ENCODE data around the gene RAB4A.

RAB4A gene

DNA sequence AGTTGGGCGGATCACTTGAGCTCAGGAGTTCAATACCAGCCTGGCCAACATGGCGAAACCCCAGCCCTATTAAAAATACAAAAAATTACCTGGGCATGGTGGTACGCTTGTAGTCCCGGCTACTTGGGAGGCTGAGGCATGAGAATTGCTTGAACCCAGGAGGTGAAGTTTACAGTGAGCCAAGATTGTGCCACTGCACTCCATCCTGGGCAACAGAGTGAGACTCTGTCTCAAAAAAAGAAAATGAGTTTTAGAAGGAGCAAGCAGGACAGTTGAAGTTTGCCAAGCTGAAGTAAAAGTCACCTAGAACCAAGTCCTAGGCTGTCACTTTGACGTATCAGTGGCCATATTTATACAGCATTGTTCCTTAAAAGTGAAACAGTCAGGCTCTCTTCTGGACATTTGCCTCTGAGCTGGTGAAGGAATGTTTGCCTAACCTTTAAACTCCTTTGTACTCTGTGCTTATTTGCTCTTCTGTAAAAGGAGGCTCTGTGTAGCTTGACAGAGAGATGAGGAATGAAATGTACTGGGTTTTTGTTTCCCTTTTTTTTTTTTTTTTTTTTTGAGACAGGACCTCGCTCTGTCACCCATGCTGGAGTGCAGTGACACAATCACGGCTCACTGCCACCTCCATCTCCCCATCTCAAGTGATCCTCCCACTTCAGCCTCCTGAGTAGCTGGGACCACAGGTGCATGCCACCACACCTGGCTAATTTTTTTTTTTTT, 2.8 kb downstream of the RAB4A start:
- DNase-seq (ENCODE audit: extremely low spot score): no peak
- ChIA-PET CTCF (interaction anchor here (0.7 to 2.0 kb wide), 2 partner anchors 15 to 25 kb away, joined by 3 to 6 read pairs; no protein-coding TSS in a partner anchor), POLR2A (no interaction called here)
- TF ChIP-seq, protein P1, sequence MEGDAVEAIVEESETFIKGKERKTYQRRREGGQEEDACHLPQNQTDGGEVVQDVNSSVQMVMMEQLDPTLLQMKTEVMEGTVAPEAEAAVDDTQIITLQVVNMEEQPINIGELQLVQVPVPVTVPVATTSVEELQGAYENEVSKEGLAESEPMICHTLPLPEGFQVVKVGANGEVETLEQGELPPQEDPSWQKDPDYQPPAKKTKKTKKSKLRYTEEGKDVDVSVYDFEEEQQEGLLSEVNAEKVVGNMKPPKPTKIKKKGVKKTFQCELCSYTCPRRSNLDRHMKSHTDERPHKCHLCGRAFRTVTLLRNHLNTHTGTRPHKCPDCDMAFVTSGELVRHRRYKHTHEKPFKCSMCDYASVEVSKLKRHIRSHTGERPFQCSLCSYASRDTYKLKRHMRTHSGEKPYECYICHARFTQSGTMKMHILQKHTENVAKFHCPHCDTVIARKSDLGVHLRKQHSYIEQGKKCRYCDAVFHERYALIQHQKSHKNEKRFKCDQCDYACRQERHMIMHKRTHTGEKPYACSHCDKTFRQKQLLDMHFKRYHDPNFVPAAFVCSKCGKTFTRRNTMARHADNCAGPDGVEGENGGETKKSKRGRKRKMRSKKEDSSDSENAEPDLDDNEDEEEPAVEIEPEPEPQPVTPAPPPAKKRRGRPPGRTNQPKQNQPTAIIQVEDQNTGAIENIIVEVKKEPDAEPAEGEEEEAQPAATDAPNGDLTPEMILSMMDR (IDR thresholded peaks at IDR 0.05; ENCODE audit: control extremely low read depth, extremely low read depth, low read depth, missing control alignments): no peak

DNA sequence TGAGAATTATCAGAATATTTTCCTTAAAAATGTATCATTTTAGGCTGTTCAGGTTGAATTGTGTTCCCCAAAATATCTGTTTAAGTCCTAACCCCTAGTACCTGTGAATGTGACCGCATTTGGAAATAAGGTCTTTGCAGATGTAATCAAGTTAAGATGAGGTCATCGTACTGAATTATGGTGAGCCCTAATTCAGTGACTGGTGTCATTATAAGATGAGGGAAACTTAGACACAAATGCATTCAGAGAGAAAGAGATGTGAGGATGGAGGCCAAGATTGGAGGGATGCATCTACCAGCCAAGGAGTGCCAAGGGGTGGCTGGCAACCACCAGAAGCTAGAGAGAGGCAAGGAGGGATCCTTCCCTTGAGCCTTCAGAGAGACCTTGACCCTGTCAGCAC, 4.1 kb downstream of the RAB4A start:
- POLR2A ChIA-PET: no interaction called here
- no peak for DNase-seq (ENCODE audit: extremely low spot score)
- TF ChIP-seq, protein P1 (IDR thresholded peaks at IDR 0.05; ENCODE audit: control extremely low read depth, extremely low read depth, low read depth, missing control alignments): no peak
- CTCF ChIA-PET: interaction anchor here (1.1 to 2.0 kb wide), 2 partner anchors 16 to 206 kb away, joined by 3 to 6 read pairs; no protein-coding TSS in a partner anchor

DNA sequence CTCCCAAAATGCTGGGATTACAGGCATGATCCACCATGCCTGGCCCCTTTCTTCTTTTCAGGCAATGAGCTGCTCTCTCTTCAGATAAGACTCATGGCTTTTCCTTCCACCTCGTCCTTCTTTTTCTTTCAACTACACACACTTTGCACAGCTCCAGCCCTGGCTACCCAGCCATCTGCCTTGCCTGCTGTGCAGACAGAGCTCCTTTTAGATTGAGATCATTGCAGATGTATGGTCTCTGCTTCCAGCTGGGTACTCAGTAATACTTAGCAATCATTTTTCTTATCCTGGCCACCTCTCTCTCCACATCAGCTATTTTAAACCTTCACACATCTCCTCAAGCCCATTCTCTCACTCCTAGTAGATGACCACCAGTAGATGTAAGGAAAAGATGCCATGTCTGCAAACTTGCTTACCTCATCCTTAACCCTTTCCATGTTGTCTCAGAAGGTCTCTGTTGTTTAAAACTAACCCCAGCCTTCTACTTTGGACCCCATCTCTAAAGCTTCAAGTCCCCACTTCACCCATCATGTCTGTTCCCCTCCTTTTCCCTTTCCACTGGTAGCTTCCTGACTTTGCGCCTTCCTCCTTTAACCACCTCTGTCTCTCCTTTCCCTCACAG, 7.3 kb downstream of the RAB4A start:
- CTCF ChIA-PET: interaction anchor here (0.9 to 1.2 kb wide), 2 partner anchors 13 to 23 kb away, joined by 3 to 4 read pairs; no protein-coding TSS in a partner anchor
- POLR2A ChIA-PET: no interaction called here
- TF ChIP-seq, protein P1 (IDR thresholded peaks at IDR 0.05; ENCODE audit: control extremely low read depth, extremely low read depth, low read depth, missing control alignments): no peak
- DNase-seq (ENCODE audit: extremely low spot score): no peak

DNA sequence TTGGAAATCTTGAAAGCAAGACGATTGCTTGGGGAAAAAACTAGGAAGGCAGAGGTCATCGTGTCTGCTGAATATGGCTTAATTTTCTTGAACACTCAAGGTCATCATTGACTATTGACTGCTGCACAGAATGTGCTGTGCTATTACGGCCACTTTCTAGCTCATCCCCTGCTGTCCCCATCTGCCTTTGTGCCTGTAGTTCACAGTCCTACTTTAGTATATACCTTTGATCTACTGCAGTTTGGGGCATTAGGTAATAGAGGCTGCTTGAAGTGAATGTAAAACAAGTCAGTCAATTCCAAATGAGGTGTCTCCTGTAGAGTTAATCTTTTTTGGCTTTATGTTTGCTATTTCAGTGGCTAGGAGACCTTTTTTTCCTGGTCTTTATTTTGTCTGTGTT, 8.3 kb downstream of the RAB4A start:
- ChIA-PET POLR2A (no interaction called here), CTCF (interaction anchor here (1.2 kb wide), 1 partner anchor 24 kb away, joined by 3 read pairs; no protein-coding TSS in a partner anchor)
- TF ChIP-seq, protein P1 (IDR thresholded peaks at IDR 0.05; ENCODE audit: control extremely low read depth, extremely low read depth, low read depth, missing control alignments): no peak

DNA sequence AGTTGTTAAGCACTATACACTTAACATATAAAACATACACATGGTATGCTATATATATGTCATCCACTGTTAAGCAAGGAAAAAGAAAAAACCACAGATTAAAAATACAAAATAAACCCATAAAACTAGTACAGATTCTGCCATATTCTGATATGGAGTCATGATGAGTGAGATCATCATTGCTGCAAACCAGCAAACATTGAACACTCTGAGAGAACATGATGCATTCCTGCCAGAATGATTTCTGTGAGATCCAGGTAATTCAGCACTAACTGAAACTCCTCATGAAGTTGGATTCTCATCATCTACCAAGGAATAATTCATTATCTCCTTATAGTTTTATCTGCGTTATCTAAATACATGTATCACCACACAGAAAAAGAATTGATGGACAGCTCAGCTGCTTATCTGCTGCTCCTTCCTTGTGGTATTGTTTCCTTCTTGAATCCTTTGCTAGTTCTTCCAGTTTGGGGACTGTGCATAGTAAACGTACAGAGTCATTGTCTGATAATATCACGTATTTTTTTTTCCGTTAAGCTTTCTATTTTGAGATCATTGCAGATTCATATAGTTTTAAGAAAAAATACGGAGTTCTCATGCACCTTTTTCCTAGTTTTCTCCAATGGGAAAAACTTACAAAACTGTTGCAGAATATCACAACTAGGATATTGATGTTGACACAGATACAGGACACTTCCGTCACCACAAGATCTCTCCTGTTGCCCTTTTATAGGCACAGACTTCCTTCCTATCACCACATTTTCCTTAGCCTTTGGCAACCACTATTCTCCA, 9.3 kb downstream of the RAB4A start:
- ChIA-PET POLR2A (no interaction called here), CTCF (no interaction called here)
- DNase-seq (ENCODE audit: extremely low spot score): no peak
- TF ChIP-seq, protein P1 (IDR thresholded peaks at IDR 0.05; ENCODE audit: control extremely low read depth, extremely low read depth, low read depth, missing control alignments): no peak

More for the DNA sequence above, 8.3 kb downstream of the RAB4A start:
- no peak for DNase-seq (ENCODE audit: extremely low spot score)

DNA sequence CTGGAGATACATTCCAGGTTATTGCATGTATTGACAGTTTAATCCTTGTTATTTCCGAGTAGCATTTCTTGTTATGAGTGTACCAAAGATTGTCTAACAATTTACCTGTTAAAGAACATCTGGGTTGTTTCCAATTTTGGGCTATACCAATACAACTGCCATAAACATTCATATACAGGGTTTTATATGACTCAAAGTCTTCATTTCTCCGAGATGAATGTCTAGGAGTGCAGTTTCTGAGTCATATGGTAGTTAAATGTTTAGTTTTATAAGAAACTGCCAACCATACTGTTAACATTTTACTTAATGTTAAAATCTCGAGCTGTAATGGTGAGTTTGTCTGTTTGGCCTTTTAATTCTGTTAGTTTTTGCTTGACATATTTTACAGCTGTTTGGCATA, 10.0 kb downstream of the RAB4A start:
- TF ChIP-seq, protein P1 (IDR thresholded peaks at IDR 0.05; ENCODE audit: control extremely low read depth, extremely low read depth, low read depth, missing control alignments): no peak
- DNase-seq (ENCODE audit: extremely low spot score): no peak
- CTCF ChIA-PET: interaction anchor here (1.3 kb wide), 1 partner anchor 172 kb away, joined by 4 read pairs; no protein-coding TSS in a partner anchor
- POLR2A ChIA-PET: no interaction called here

All from GM10248 (cell line).